ENCODE data around the gene FAM200C.

DNA sequence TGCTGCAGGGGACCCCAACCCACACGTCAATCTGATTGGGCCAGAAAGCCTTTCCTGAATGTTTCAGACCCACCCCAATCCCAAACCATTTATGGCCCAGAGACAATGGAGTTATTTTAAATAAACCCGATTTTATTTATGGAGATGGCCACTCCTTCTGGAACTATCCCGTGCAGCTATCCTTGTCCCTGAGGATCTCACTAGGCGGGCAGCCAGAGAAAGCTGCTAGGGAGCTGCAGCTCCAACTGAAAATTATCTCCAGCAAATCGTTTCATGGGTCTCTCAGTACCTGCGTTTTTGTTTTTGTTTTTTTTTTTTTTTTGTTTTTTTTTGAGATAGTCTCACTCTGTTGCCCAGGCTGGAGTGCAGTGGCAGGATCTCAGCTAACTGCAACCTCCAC, 52.4 kb downstream of the FAM200C start:
- no peak for TF ChIP-seq EZH2phosphoT487 (IDR thresholded peaks at IDR 0.05; ENCODE audit: borderline replicate concordance, low read depth, low read length)
- TF ChIP-seq, protein P1, sequence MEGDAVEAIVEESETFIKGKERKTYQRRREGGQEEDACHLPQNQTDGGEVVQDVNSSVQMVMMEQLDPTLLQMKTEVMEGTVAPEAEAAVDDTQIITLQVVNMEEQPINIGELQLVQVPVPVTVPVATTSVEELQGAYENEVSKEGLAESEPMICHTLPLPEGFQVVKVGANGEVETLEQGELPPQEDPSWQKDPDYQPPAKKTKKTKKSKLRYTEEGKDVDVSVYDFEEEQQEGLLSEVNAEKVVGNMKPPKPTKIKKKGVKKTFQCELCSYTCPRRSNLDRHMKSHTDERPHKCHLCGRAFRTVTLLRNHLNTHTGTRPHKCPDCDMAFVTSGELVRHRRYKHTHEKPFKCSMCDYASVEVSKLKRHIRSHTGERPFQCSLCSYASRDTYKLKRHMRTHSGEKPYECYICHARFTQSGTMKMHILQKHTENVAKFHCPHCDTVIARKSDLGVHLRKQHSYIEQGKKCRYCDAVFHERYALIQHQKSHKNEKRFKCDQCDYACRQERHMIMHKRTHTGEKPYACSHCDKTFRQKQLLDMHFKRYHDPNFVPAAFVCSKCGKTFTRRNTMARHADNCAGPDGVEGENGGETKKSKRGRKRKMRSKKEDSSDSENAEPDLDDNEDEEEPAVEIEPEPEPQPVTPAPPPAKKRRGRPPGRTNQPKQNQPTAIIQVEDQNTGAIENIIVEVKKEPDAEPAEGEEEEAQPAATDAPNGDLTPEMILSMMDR (conservative IDR thresholded peaks at IDR 0.05; ENCODE audit: low read length): no peak
